Dermis blood vessel endothelial cell (primary cell): ENCODE data around the gene ATP5F1D. TPM values are rescaled to one million over a fixed set of nuclear protein-coding genes. Genes with fewer than 3 reads are reported as not detected.
A peak's percentile ranks its signal among the peaks of the same experiment; 100 is the strongest.
"Not testable (repeated sequence)": the region's sequence is repeated elsewhere in the genome, so short reads cannot be mapped to it uniquely, and the experiment has no call there.

Experiments used
- DNase-seq: peaks from one replicate; pipeline ENCODE4 v3.0.0; 2010
- total RNA-seq: library from RNA; depleted of rRNA; stranded (reverse); fragments of >200 nt; gene quantifications from 2 replicates; pipeline ENCODE4 v1.2.3, GENCODE V29; 2014

ATP5F1D gene
- 19.9 and 31.1 TPM in 2 replicates for total RNA-seq

DNA sequence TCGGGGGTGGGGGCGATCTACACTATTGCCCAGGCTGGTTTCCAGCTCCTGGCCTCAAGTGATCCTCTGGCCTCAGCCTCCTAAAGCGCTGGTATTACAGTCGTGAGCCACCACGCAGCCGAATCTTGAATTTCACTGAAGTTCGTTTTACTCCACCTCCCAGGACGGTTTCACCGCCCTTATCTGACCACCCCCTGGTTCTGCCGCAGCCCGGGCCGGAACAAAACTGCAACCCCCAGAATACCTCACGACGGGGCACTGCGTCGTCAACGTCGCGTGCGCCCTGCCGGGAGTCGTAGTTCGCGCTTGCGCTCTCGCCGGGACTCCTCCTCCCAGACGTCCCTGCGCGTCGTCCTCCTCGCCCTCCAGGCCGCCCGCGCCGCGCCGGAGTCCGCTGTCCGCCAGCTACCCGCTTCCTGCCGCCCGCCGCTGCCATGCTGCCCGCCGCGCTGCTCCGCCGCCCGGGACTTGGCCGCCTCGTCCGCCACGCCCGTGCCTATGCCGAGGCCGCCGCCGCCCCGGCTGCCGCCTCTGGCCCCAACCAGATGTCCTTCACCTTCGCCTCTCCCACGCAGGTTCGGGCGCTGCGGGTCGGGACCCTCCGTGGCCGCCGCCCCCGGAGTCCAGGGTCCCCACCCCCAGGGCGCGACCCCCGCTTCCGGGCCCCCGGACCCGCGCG lies at the start of gene ATP5F1D:
ATP5F1D (plus strand) TSS at position 335 of the 679 bp plus-strand sequence; CDS start at position 435, 100 bp downstream.
- DNase-seq: peak; percentile 96

DNA sequence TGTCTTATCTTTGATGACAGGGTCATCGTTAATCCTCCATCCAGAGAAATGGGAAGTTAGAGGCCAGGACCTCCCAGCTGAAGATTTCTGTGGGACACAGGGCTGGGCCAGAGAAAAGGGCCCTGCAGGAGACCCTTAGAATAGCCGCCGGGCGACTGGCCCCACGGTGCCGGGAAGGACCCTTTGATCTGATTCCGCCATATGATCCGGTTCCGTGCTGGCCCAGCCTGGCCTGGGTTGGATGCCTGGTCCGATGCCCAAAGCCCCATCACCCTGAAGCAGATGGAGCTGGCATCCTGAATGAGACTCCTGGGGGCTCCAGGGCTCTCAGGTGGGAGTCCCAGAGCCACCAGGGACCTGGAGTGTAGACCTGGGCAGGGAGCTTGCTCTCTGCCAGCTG lies 42.0 kb upstream of the ATP5F1D start:
- DNase-seq: no peak

DNA sequence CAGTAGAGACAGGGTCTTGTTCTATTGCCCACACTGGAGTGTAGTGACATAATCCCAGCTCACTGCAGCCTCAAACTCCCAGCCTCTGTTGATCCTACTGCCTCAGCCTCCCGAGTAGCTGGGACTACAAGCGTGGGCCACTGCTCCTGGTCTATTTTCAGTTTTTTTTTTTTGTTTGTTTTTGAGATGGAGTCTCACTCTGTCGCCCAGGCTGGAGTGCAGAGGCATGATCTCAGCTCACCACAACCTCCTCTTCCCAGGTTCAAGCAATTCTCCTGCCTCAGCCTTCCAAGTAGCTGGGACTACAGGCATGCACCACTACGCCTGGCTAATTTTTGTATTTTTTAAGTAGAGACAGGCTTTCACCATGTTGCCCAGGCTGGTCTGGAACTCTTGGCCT lies 40.9 kb upstream of the ATP5F1D start:
- DNase-seq: not testable (repeated sequence)

DNA sequence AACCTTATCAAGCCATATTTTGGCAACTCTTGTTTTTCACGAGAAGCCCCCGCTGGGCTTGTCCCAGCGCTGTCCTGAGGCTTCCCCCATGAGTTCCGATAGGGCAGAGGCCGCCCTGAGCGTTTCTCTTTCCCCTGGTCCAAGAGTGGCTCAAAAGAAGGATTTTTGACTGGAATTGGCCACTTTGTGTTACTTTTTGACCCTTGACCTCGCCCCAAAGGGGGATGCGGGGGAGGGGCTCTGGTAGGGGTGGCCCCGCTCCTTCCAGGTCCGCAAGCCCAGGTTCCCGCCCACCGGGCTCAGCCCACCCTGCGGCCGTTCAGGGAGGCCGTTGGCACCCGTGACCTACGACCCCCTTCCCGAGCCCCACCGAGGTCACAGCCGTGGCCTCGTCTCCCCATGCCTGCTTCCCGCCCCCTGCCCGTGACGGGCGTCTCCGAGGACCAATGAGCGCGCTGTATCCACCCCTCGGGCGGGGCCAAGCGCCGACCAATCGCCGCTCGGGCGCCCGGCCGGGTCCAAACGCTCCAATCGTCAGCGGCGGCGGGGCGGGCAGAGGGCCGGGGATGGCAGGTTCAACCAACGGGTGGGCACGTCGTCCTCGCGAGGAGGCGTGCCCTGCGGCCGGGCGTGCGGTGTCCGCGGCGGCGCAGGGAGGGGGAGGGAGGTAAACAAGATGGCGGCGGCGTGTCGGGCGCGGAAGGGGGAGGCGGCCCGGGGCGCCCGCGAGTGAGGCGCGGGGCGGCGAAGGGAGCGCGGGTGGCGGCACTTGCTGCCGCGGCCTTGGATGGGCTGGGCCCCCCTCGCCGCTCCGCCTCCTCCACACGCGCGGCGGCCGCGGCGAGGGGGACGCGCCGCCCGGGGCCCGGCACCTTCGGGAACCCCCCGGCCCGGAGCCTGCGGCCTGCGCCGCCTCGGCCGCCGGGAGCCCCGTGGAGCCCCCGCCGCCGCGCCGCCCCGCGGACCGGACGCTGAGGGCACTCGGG lies 36.1 kb upstream of the ATP5F1D start, which contains the start of gene STK11:
STK11 (plus strand) TSS at position 665 of the 986 bp plus-strand sequence. CDS start 1,136 bp downstream, outside the sequence.
- peak; percentile 98 for DNase-seq

DNA sequence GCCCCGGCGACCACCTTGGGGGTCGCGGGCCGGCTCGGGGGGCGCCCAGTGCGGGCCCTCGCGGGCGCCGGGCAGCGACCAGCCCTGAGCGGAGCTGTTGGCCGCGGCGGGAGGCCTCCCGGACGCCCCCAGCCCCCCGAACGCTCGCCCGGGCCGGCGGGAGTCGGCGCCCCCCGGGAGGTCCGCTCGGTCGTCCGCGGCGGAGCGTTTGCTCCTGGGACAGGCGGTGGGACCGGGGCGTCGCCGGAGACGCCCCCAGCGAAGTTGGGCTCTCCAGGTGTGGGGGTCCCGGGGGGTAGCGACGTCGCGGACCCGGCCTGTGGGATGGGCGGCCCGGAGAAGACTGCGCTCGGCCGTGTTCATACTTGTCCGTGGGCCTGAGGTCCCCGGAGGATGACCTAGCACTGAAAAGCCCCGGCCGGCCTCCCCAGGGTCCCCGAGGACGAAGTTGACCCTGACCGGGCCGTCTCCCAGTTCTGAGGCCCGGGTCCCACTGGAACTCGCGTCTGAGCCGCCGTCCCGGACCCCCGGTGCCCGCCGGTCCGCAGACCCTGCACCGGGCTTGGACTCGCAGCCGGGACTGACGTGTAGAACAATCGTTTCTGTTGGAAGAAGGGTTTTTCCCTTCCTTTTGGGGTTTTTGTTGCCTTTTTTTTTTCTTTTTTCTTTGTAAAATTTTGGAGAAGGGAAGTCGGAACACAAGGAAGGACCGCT lies 35.2 kb upstream of the ATP5F1D start:
- DNase-seq: no peak

DNA sequence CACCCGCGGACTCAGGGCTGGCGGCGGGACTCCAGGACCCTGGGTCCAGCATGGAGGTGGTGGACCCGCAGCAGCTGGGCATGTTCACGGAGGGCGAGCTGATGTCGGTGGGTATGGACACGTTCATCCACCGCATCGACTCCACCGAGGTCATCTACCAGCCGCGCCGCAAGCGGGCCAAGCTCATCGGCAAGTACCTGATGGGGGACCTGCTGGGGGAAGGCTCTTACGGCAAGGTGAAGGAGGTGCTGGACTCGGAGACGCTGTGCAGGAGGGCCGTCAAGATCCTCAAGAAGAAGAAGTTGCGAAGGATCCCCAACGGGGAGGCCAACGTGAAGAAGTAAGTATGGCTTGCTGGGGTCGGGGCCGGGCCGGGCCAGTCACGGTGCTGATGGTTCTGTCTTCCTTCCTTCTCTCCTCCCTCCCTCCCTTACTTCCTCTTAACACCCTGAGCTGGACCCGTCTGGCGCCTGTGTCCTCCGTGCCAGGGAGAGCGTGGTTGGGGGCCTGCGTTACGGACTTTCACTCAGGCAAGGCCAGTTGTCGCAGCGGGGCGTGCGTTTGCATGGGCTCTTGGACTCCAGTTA lies 34.6 kb upstream of the ATP5F1D start:
- DNase-seq: peak; percentile 47

DNA sequence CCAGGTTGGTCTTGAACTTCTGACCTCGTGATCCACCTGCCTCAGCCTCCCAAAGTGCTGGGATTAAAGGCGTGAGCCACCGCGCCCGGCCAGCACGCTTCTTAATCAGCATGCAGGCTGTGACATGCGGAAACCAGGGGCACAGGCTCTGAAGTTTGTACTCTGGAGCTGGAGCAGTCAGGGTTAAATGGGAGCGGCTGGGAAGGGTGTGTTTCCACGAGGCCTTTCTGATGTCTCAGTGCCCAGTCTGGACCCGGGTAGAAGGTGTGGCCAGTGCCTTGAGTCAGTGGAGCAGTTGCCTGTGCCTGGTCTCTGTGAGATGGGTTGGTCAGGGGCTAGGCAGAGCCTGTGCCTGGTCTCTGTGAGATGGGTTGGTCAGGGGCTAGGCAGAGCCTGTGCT lies 32.7 kb upstream of the ATP5F1D start:
- not testable (repeated sequence) for DNase-seq

DNA sequence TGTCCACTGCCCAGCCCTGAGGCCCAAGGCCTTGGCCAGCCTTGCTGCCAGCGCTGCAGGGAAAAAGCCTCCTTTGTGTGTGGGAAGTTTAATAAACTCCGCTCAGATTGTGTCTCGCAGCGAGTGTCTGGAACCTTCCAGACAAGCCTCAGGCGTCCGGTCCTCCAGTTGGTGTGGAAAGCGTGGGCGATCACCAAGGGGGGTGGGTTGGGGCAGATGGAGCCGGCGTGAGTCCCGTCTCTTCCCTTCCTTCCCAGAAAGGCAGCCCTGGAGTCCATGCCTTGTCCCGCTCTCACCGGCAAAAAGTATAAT lies 31.4 kb upstream of the ATP5F1D start:
- DNase-seq: no peak

DNA sequence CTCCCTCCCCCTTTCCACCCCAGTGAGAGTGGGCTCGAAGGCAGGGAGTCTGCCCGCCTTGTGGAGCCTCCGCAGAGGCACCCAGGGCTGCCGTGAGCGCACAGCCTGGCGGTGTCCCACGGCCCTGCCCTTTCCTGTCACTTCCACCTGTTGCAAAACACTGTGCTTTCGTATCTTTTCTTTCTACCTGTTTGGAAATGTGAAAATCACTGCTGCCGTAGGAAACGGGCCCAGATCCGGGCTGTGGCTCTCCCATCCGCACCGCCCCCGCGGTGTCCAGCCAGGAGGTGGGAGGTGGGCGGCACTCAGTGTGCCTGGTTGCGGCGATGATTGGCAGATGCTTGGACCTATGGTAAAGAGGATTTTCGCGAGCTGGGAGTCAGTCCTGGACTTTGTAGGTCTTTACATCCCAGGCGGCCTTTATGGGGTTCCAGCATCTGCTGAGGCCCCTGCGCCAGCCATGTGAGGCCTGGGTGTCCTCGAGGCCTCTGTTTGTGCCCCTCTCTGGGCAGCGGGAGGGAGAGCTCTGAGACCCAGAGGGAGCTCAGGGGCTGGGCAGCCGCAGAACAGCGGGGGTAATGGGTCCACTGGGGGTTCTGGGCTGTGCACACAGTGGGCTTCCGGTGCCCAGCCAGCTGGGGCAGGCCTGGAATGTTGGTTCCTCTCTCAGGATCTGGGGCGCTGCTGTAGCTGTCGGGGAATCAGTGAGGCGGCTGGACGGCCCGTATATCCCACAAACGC lies 29.9 kb upstream of the ATP5F1D start:
- DNase-seq: peak; percentile 92

DNA sequence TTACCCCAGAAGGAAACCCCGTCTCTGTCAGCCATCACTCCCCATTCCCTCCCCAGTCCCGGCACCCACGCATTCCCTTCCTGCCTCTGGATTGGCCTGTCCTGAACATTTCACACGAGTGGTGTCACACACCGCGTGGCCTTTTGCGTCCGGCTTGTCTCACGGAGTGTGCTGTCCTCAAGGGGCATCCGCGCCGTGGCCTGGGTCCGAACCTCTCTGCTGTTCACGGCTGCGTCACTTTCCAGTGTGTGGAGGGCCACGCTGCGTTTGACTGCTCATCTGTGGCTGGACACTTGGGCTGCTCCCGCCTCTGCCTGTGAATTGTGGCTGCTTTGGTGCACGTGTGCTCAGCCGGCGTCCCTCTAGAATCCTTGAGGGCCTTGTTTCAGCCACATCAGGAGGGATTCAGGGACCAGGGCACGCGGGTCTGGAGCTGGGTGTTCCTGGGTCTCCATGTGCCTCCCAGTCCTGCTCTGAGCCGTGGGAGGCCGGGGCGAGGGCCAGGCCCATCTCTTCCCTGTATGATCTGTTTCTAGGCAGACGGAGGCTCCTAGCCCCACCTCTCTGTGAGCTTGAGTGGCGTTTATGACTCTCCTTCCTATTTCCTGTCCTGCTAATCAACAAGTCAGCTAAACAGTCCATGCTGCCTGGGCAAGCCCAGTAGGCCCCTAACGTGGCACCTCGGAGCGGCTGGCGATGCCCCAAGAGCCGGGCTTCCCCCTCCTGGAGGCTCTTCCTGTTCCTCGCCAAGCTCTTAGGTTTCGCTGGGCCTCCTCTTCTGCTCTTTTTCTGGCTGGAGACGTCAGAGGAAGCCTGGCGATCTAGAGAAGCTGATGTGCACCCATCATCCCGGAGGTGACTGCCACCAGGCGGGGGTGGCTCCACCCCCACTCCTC lies 27.9 kb upstream of the ATP5F1D start:
- peak; percentile 96 for DNase-seq

DNA sequence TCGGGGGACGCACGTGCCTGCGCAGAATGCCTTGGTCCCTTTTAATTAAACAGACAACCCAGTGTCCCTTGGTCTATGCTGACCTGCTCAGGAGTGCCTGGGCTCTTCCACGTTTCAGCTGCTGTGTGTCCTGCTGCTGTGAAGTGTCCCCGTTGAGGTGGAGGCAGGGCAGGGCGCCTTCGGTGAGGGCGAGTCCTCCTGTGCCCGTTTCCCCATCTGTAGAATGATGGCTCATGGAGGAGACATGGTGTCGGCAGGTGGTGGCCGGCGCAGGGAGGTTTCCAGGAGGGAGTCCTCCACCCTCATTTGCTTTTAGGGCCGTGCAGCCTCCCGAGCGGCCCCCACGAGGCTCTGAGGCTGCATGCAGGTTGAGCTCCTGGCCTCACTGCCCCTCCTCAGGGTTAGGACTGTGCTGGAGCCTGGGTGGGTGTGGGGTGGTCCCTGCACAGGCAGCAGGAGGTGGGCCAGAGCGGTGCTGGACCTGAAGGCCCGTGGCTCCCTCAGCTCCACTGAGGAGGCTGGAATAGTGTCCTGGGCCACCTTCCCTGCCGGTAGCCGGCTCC lies 27.2 kb upstream of the ATP5F1D start:
- no peak for DNase-seq

DNA sequence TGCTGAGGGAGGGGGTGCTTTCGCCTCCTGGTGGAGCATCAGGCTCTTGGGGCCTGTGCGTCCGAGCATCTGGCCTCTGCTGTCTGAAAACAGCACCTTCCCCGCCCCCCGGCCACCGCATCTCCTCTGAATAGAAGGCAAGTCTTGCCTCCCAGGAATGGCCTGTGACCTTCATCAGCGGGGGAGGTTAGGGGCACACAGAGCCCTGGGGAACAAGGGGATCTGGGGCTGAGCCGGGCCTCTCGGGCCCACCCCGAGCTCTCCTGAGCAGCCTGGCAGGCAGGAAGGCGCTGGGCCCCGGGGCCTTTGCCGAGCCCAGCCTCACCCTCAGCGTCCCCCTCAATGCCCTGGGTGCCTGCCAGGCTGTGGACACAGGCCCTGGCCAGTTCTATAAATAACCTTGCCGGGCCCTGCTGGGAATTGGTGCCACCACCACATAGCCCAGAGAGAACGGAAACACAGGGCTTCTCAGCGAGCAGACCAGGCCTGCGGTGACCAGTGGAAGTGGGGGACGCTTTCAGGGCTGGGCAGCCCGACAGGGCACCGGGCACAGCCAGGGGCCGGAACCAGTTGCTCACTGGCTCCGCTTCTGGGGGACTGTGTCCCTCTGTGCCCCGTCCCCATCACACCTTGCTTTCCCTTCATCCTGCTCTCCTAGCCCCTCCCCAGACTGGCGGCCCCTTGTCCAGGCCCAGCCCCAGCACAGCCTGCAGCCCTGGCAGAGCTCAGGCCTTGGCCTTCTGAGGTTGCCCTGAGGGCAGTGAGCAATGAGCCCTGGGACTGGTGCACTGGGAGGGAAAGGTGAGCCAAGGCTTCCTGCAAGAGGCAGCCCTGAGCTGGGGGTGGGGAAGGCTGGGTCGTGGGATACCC lies 26.5 kb upstream of the ATP5F1D start:
- DNase-seq: no peak

DNA sequence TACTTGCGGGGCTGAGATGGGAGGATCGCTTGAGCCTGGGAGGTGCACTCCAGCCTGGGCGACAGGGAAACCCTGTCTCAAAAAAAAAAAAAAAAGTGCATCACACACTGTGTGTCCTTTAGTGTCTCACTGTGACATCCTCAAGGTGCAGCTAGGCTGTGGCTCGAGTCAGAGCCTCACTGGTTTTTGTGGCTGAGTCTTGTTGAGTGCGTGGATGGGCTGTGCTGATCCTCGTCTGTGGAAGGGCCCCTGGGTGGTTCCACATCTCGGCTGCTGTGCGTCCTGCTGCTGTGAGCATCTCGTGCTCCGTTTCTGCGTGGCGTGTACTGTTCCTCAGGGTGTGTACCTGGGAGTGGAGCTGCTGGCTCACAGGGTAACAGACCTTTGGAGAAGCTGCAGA lies 24.8 kb upstream of the ATP5F1D start:
- DNase-seq: no peak

DNA sequence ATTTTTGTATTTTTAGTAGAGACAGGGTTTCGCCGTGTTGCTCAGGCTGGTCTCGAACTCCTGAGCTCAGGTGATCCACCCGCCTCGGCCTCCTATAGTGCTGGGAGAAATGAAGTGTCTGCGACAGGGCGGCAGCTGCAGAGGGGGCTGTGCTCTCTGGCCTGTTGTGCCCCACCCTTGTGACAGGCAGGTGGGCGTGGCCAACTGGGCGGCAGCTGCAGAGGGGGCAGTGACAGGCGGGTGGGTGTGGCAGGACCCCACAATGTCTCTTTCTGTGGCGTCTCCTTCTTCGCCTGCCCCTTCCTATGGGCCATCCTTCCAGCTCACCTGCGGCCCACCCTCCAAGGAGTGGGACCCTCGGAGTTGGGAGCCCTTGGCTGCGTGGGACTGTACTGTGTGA lies 24.2 kb upstream of the ATP5F1D start:
- DNase-seq: no peak

DNA sequence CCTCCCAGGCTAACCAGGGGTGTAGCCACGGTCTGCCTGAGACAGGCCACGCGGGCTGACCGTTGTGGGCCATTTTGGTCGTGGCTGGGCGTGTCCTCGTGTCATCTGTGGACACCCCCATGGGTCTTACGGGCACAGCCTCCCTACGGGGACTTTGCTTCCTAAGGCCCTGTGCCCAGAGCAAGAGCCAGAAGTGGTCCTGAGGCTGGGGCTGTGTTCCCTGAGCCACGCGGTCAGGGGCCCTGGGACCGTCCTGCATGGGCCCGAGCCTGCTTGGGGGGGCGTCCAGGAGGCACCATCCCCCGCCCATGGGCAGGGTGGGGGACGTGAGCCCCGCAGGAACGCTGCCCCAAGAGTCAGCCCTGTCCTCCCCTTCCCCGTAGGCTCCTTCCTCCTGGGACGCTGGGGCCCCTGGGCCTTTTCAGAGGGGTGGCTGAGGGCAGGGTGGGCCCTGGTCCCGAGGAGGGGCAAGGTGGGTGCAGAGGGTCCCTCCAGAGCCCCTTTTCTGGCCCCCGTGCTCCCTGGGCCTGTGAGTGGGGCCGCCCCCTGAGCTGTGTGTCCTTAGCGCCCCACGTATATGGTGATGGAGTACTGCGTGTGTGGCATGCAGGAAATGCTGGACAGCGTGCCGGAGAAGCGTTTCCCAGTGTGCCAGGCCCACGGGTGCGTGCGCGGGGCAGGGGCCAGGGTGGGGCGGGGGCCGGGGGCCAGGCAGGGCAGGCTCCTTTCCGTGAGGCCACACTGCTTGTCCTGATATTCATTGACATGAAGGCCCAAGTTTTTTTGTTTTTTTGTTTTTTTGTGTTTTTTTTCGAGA lies 22.6 kb upstream of the ATP5F1D start:
- DNase-seq: no peak

DNA sequence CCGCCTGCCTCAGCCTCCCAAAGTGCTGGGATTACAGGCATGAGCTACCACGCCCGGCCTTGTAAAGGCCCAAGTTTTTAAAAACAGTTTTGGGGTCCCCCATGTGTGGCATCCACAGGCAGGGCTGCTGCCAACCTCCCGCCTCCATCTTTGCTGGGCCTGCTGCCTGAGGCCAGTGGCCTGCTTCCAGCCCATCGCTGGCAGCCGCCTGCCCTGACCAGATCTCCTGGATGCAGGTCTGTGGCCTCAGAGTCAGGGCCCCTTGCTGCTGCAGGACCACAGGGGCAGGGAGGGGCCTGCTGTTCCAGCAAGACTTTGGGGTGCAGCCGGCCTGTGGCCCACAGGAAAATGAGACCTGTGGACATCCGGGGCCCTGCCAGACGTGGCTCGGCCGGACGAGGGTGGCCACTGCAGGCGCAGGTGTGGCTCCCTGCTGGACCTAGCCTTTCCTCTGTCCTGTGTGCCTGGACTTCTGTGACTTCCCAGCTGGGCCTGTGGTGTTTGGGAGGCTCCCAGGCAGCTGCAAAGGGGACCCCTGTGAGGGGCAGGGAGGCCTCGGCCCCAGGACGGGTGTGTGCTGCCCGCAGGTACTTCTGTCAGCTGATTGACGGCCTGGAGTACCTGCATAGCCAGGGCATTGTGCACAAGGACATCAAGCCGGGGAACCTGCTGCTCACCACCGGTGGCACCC lies 21.6 kb upstream of the ATP5F1D start:
- no peak for DNase-seq

DNA sequence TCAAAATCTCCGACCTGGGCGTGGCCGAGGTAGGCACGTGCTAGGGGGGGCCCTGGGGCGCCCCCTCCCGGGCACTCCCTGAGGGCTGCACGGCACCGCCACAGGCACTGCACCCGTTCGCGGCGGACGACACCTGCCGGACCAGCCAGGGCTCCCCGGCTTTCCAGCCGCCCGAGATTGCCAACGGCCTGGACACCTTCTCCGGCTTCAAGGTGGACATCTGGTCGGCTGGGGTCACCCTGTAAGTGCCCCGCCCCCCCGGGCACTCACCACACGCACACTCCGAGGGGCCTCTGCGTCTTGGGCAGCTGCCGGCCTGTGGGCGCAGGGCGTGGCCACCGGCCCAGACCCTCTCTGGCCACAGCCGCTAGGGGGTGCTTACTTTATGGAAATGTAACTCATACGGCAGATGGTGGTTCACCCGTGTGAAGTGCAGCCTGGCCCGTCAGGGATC lies 21.0 kb upstream of the ATP5F1D start:
- DNase-seq: no peak
